IMR-90 (cell line): ENCODE results near the gene OR2F1. TPM values are rescaled to one million over a fixed set of nuclear protein-coding genes. Genes with fewer than 3 reads are reported as not detected.

Source experiments
- ATAC-seq: fragments of 200-7000 bp; cut with Tn5 transposase; 2 replicates; pipeline ENCODE4 v1.9.1; 2020; ENCODE audit warnings: low read depth, mild to moderate bottlenecking, moderate library complexity
- BruUV-seq: library from RNA; stranded (reverse); fragments of 400-500 nt; replicated peaks from 2 replicates; lab custom pipeline; 2021; lab: Mats Ljungman, UMichigan
- CTCF ChIA-PET: fragments of 300-600 bp; formaldehyde crosslinking; extraction: SDS; loops from one replicate; lab custom pipeline; 2021; ENCODE audit warnings: antibody characterized with exemption; lab: Yijun Ruan, JAX
- POLR2A ChIA-PET: fragments of 300-600 bp; sonication (Branson Sonifier 250); formaldehyde crosslinking; loops from one replicate; lab custom pipeline; 2022; ENCODE audit warnings: antibody characterized with exemption; ENCODE audit not compliant: unreplicated experiment; lab: Charles Lee
- DNase-seq: peaks from one replicate; pipeline ENCODE4 v3.0.0; 2013
- H2AFZ ChIP-seq: replicated peaks from 2 replicates; pipeline ENCODE3; 2013; ENCODE audit warnings: low read length, mild to moderate bottlenecking; ENCODE audit not compliant: poor library complexity
- H2AK5ac ChIP-seq: 2 replicates; pipeline ENCODE4 v1.6.1; 2013; ENCODE audit warnings: low read depth, low read length, inconsistent platforms
- H2AK9ac ChIP-seq: replicated peaks from 2 replicates; pipeline ENCODE3; 2013; ENCODE audit warnings: mild to moderate bottlenecking, low read depth, low read length, moderate library complexity; ENCODE audit not compliant: poor library complexity
- H2BK120ac ChIP-seq: 2 replicates; pipeline ENCODE4 v1.6.1; 2013; ENCODE audit warnings: low read depth, low read length, inconsistent platforms
- H2BK15ac ChIP-seq: 3 replicates; pipeline ENCODE4 v1.6.1; 2013; ENCODE audit warnings: low read depth, low read length, inconsistent platforms
- H2BK20ac ChIP-seq: 2 replicates; pipeline ENCODE4 v1.6.1; 2013; ENCODE audit warnings: low read depth, mild to moderate bottlenecking, inconsistent platforms, low read length, moderate library complexity
- H2BK5ac ChIP-seq: 2 replicates; pipeline ENCODE4 v1.6.1; 2013; ENCODE audit warnings: mild to moderate bottlenecking, low read depth, low read length, inconsistent platforms; ENCODE audit not compliant: poor library complexity, severe bottlenecking
- H3K14ac ChIP-seq: replicated peaks from 2 replicates; pipeline ENCODE4 v1.6.1; 2013; ENCODE audit warnings: low read depth, low read length, inconsistent platforms
- H3K18ac ChIP-seq: 2 replicates; pipeline ENCODE4 v1.6.1; 2013; ENCODE audit warnings: low read depth, low read length, control low read depth
- H3K23ac ChIP-seq: 2 replicates; pipeline ENCODE4 v1.6.1; 2013; ENCODE audit warnings: low read depth, low read length, inconsistent platforms
- H3K27ac ChIP-seq: 2 replicates; pipeline ENCODE4 v1.5.1; 2013; ENCODE audit warnings: mild to moderate bottlenecking, control low read depth, low read length; ENCODE audit not compliant: insufficient read depth
- H3K27me3 ChIP-seq: 2 replicates; pipeline ENCODE4 v1.6.1; 2013; ENCODE audit warnings: low read length; ENCODE audit not compliant: control insufficient read depth, insufficient read depth
- H3K36me3 ChIP-seq: 2 replicates; pipeline ENCODE4 v1.6.1; 2013; ENCODE audit warnings: low read length, mixed read lengths; ENCODE audit not compliant: control insufficient read depth, insufficient read depth
- H3K4ac ChIP-seq: 2 replicates; pipeline ENCODE4 v1.6.1; 2013; ENCODE audit warnings: low read depth, low read length, inconsistent platforms
- H3K4me1 ChIP-seq: 2 replicates; pipeline ENCODE4 v1.6.1; 2013; ENCODE audit warnings: low read length, mixed read lengths; ENCODE audit not compliant: control insufficient read depth, insufficient read depth
- H3K4me2 ChIP-seq: 2 replicates; pipeline ENCODE4 v1.6.1; 2013; ENCODE audit warnings: low read depth, mild to moderate bottlenecking, control low read depth, low read length, moderate library complexity
- H3K4me3 ChIP-seq: 2 replicates; pipeline ENCODE4 v1.5.1; 2013; ENCODE audit warnings: low read depth, mild to moderate bottlenecking, control low read depth, low read length, moderate library complexity; ENCODE audit not compliant: insufficient read depth
- H3K56ac ChIP-seq: 2 replicates; pipeline ENCODE4 v1.6.1; 2013; ENCODE audit warnings: low read length, inconsistent platforms; ENCODE audit not compliant: insufficient read depth; ENCODE audit errors: extremely low read depth
- H3K79me1 ChIP-seq, 2 experiments: 2 replicates each; pipeline ENCODE4 v1.6.1; 2013; ENCODE audit warnings: low read length in 2 of 2, inconsistent platforms in 1 of 2, low read depth in 1 of 2
- H3K9ac ChIP-seq: 2 replicates; pipeline ENCODE4 v1.6.1; 2013; ENCODE audit warnings: low read depth, low read length, control low read depth
- H3K9me1 ChIP-seq: 2 replicates; pipeline ENCODE4 v1.6.1; 2013; ENCODE audit warnings: low read length, inconsistent platforms; ENCODE audit not compliant: insufficient read depth
- H3K9me3 ChIP-seq: 2 replicates; pipeline ENCODE4 v1.6.1; 2013; ENCODE audit warnings: low read length; ENCODE audit not compliant: control insufficient read depth, insufficient read depth
- H4K20me1 ChIP-seq: 2 replicates; pipeline ENCODE4 v1.6.1; 2013; ENCODE audit warnings: low read length, inconsistent platforms; ENCODE audit not compliant: insufficient read depth
- H4K5ac ChIP-seq: 2 replicates; pipeline ENCODE4 v1.6.1; 2013; ENCODE audit warnings: mild to moderate bottlenecking, low read depth, low read length, control low read depth
- H4K8ac ChIP-seq, 2 experiments: 2 replicates each; pipeline ENCODE4 v1.6.1; 2013; ENCODE audit warnings: low read depth in 2 of 2, low read length in 2 of 2, control low read depth in 1 of 2, inconsistent platforms in 1 of 2
- H4K91ac ChIP-seq: 2 replicates; pipeline ENCODE4 v1.6.1; 2013; ENCODE audit warnings: low read depth, low read length, inconsistent platforms; ENCODE audit not compliant: insufficient read depth
- MAZ ChIP-seq: IDR thresholded peaks from 2 replicates; pipeline ENCODE4 v1.6.1; 2012; ENCODE audit warnings: low read depth, mild to moderate bottlenecking, low read length, improper control_type of control experiment, moderate library complexity, borderline replicate concordance
- RFX5 ChIP-seq: IDR thresholded peaks from 2 replicates; pipeline ENCODE4 v1.8.0; 2012; ENCODE audit warnings: low read depth, mild to moderate bottlenecking, low read length, moderate library complexity
- WGBS, 2 experiments: methylation state at CpG; one replicate each; pipeline versions ENCODE4 v1.1.5 to v1.1.7; 2013; ENCODE audit warnings: missing lambda C conversion rate in 2 of 2; ENCODE audit not compliant: insufficient read length in 1 of 2; ENCODE audit errors: extremely low coverage in 2 of 2; 5-methylcytosine and 5-hydroxymethylcytosine counted together
- dilution Hi-C: fragments of 300-500 bp; cut with HindIII; formaldehyde crosslinking; loops from one replicate; pipeline ENCODE4 v1.14.3; 2018; ENCODE audit warnings: low sequenced_read_pairs; ENCODE audit not compliant: unreplicated experiment
- in situ Hi-C: fragments of 300-500 bp; cut with MboI; formaldehyde crosslinking; loops from 3 replicates; pipeline ENCODE4 v1.14.3; 2019; ENCODE audit warnings: low sequenced_read_pairs, inconsistent platforms, mixed read lengths
- intact Hi-C: fragments of 100-400 bp; cut with micrococcal nuclease; formaldehyde crosslinking; loops from 2 replicates; pipeline ENCODE4 v1.10.0; 2022
- polyA plus RNA-seq, 3 experiments: library from polyadenylated mRNA; depleted of rRNA; stranded (reverse); fragments of >200 nt; gene quantifications; 2 replicates each; pipeline ENCODE4 v1.2.3, GENCODE V29; 2012; ENCODE audit warnings: low replicate concordance in 1 of 3
- total RNA-seq: library from RNA; depleted of rRNA; stranded (reverse); fragments of >200 nt; gene quantifications from 2 replicates; pipeline ENCODE4 v1.2.3, GENCODE V29; 2012

Gene OR2F1
- total and polyA plus RNA-seq, 2 of the 4 experiments (the other 2 are of a cell fraction) = not detected

DNA sequence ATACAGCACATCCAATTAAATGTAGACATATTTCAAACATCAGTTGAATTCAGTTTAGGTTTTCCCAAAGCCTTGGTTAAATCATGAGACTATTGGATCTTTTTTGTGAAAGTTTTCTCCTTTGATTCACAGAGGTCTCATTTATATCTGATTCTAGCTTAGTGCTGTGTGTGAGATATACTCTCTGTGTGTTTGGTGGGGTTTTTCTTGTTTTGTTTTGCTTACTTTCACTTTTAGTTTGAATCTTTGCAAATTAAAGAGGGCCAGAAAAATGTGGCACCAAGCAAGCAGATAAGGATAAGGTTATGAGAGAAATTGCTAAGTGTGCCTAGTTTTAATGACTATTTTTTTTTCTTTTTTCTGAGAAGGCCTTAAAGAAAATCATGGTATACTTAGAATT, 32.9 kb downstream of the OR2F1 start (continued):
- no peak for TF ChIP-seq MAZ

DNA sequence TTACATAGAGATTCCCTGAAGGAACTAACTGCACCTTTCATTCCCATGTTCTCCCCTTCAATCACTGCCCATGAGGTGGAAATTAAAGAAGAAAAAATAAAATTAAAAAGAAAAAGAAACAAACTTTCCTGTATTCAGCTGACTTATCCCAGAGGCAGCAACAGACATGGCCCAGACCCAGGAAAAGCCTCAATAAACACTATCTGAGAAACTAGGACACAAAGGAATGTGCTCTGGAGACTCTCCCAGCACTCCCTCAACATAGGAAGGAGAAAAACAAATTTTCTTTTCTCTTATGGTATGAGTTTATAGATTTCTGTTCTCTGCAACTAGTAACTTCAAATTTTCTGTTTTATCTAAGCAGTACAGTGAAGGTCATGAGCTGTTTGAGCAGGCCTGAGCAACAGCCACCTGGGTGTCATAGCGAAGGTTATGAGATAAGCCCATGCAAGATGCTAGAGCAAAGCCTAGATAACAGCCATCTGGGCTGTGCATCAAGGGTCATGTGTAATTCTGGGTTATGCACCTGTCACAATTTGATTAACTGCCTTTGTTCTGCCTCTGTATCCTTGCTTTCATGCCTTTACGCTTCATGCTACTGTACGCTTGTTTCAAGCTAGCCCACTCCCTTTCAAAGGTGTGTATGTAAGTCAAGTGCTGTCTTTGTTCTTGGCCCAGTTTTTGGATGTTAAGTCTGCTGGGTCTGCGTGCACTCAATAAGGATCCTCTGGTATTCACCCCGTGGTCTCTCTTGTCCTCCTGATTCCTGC, 34.5 kb downstream of the OR2F1 start:
- no peak overlapping the region for H4K91ac ChIP-seq
- no TSS peak for BruUV-seq
- H3K4ac ChIP-seq = no peak overlapping the region
- H2BK15ac ChIP-seq = no peak overlapping the region
- in situ Hi-C loops = no loop called here
- peak overlapping the region; percentile 44; the same call in 1 of the 2 replicates for H3K18ac ChIP-seq
- H3K9me1 ChIP-seq = no peaks in the 10 kb centered on the region
- H4K8ac ChIP-seq = no peak overlapping the region; a peak in 1 of 4 replicates
- H3K9ac ChIP-seq = no peak overlapping the region
- no peak overlapping the region for H2AK9ac ChIP-seq
- no peak overlapping the region for H3K23ac ChIP-seq
- no peaks in the 10 kb centered on the region for H3K36me3 ChIP-seq
- no peaks in the 10 kb centered on the region for H3K79me1 ChIP-seq
- no peak overlapping the region for H2BK120ac ChIP-seq
- no peak overlapping the region; the same call in 1 of the 2 replicates for H4K5ac ChIP-seq
- ATAC-seq = peak; percentile 86
- no peak overlapping the region for H3K4me3 ChIP-seq
- ChIA-PET CTCF (no interaction called here), POLR2A (no interaction called here)
- WGBS, 2 experiments = 80% methylated on average over 1 of the region's 5 CpGs; no CpG with 5 or more reads in 1 of the 2 experiments
- dilution Hi-C loops = no loop called here
- intact Hi-C loops = loop anchor here (5.0 kb wide), 1 partner anchor 37 kb away; the partner anchor contains the start of gene OR2F1
- H3K27ac ChIP-seq = peak overlapping the region; percentile 18; the same call in 1 of the 2 replicates
- no peaks in the 10 kb centered on the region for H3K27me3 ChIP-seq
- H2BK20ac ChIP-seq = no peak overlapping the region
- H3K4me1 ChIP-seq = peaks cover 2% of the 10 kb centered on the region; the same call in 1 of the 2 replicates
- H2AK5ac ChIP-seq = no peak overlapping the region
- H2BK5ac ChIP-seq = no peak overlapping the region
- H4K20me1 ChIP-seq = no peaks in the 10 kb centered on the region
- DNase-seq = peak; percentile 41
- no peak overlapping the region for H3K14ac ChIP-seq
- no peak overlapping the region for H2AFZ ChIP-seq
- no peak for TF ChIP-seq RFX5
- H3K4me2 ChIP-seq = no peak overlapping the region
- H3K56ac ChIP-seq = no peak overlapping the region
- no peaks in the 10 kb centered on the region for H3K9me3 ChIP-seq
